A549 (cell line): Measurements from ENCODE around the gene CELF2.

ENCODE experiments used
- CHD2 ChIP-seq: fragments of 150-350 bp; IDR thresholded peaks from 2 replicates; pipeline ENCODE4 v1.6.1; 2014; ENCODE audit warnings: low read length; ENCODE audit not compliant: partially characterized antibody
- EHMT2 ChIP-seq: fragments of 200-600 bp; sonication (generic); IDR thresholded peaks from 2 replicates; pipeline ENCODE4 v1.6.1; 2016; ENCODE audit warnings: antibody characterized with exemption, low read depth, mild to moderate bottlenecking, moderate library complexity
- EP300 ChIP-seq, 2 experiments: fragments of >200 bp; sonication (Bioruptor Twin); formaldehyde crosslinking; IDR thresholded peaks; 2 replicates in 1 of 2; 3 replicates in 1 of 2; pipeline ENCODE4 v1.6.1; 2016 to 2017
- GATA3 ChIP-seq: IDR thresholded peaks from 2 replicates; pipeline ENCODE4 v1.6.1; 2012; ENCODE audit warnings: borderline replicate concordance
- HDAC2 ChIP-seq: fragments of 200-600 bp; sonication (generic); IDR thresholded peaks from 2 replicates; pipeline ENCODE4 v1.6.1; 2016
- JUN ChIP-seq, 2 experiments: fragments of >200 bp; sonication (Bioruptor Twin); formaldehyde crosslinking; IDR thresholded peaks; 2 replicates in 1 of 2; 3 replicates in 1 of 2; pipeline ENCODE4 v1.6.1; 2016 to 2017
- PHF8 ChIP-seq: fragments of 200-600 bp; sonication (generic); IDR thresholded peaks from 2 replicates; pipeline ENCODE4 v1.6.1; 2016; ENCODE audit warnings: low read depth, mild to moderate bottlenecking, antibody characterized with exemption, moderate library complexity, borderline replicate concordance
- POLR2A ChIP-seq: IDR thresholded peaks from 2 replicates; pipeline ENCODE4 v1.6.1; 2012; ENCODE audit warnings: mild to moderate bottlenecking, low read length
- SMC3 ChIP-seq: fragments of >200 bp; sonication (Bioruptor Twin); formaldehyde crosslinking; IDR thresholded peaks from 3 replicates; pipeline ENCODE4 v1.6.1; 2018; ENCODE audit warnings: inconsistent platforms
- SREBF2 ChIP-seq: fragments of 450-650 bp; IDR thresholded peaks from 2 replicates; pipeline ENCODE4 v1.6.1; 2014; ENCODE audit warnings: mild to moderate bottlenecking, moderate library complexity
- USF2 ChIP-seq: fragments of 450-650 bp; IDR thresholded peaks from 2 replicates; pipeline ENCODE4 v1.6.1; 2014; ENCODE audit warnings: antibody characterized with exemption
- TF ChIP-seq, protein P1 (sequence below): fragments of >200 bp; sonication (Bioruptor Twin); formaldehyde crosslinking; IDR thresholded peaks from 3 replicates; pipeline ENCODE4 v1.5.1; 2016

- TF ChIP-seq, protein P1, sequence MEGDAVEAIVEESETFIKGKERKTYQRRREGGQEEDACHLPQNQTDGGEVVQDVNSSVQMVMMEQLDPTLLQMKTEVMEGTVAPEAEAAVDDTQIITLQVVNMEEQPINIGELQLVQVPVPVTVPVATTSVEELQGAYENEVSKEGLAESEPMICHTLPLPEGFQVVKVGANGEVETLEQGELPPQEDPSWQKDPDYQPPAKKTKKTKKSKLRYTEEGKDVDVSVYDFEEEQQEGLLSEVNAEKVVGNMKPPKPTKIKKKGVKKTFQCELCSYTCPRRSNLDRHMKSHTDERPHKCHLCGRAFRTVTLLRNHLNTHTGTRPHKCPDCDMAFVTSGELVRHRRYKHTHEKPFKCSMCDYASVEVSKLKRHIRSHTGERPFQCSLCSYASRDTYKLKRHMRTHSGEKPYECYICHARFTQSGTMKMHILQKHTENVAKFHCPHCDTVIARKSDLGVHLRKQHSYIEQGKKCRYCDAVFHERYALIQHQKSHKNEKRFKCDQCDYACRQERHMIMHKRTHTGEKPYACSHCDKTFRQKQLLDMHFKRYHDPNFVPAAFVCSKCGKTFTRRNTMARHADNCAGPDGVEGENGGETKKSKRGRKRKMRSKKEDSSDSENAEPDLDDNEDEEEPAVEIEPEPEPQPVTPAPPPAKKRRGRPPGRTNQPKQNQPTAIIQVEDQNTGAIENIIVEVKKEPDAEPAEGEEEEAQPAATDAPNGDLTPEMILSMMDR, result no peak
- TF ChIP-seq EHMT2, result no peak
- no peak for TF ChIP-seq EP300 (IDR thresholded peaks at IDR 0.05)
- TF ChIP-seq HDAC2, result no peak
- no peak for TF ChIP-seq GATA3
- TF ChIP-seq POLR2A, result no peak
- TF ChIP-seq CHD2, result no peak
- TF ChIP-seq JUN (IDR thresholded peaks at IDR 0.05), result no peak
- no peak for TF ChIP-seq SMC3
- TF ChIP-seq PHF8, result no peak
- TF ChIP-seq USF2, result no peak
- no peak for TF ChIP-seq SREBF2
Observed at GRCh38 chr10:11011984-11012383, 5.7 kb upstream of the CELF2 start.
